ENCODE data around the gene MYOZ3. TPM values are rescaled to one million over a fixed set of nuclear protein-coding genes. Genes with fewer than 3 reads are reported as not detected.

MYOZ3 gene
- total RNA-seq, 1 experiment from 2014 or later, result 0.34 TPM

GRCh38 chr5:150642567-150642927 is 18.5 kb upstream of the MYOZ3 start:
- peak; percentile 96 for DNase-seq (ENCODE audit: low read depth)

DNA sequence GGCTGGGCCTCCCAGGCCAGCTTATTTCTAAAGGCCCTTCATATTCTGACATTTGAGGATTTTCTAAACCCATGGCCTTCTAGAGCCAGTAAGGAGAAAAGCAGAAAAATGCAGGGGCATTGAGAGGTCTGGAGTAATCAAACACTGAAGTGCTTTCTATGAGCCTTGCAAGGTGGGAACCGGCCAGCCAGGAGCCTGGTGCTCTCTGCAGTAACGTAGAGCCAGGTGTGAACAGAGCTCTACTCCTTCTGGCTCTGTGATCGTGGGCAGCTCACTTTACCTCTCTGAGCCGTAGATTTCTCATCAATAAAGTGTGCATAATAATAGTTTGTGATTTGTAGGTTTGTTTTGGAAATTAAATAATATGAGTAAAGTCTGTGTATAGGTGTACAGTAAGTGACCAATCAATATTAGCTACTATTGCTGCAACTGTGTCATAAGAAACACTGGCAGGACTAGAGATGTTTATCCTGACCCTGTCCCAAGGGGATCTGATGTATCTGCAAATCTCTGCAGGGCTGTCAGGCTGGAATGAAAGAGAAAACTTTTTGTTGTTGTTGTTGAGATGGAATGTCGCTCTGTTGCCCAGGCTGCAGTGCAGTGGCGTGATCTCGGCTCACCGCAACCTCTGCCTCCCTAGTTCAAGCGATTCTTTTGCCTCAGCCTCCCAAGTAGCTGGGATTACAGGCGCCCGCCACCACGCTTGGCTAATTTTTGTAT is 17.9 kb upstream of the MYOZ3 start:
- peak; percentile 42 for DNase-seq (ENCODE audit: low read depth)

- DNase-seq (ENCODE audit: low read depth), result peak; percentile 55
Observed at GRCh38 chr5:150644058-150644457, 17.0 kb upstream of the MYOZ3 start.

GRCh38 chr5:150644514-150644913 is 16.5 kb upstream of the MYOZ3 start:
- peak; percentile 73 for DNase-seq (ENCODE audit: low read depth)

DNA sequence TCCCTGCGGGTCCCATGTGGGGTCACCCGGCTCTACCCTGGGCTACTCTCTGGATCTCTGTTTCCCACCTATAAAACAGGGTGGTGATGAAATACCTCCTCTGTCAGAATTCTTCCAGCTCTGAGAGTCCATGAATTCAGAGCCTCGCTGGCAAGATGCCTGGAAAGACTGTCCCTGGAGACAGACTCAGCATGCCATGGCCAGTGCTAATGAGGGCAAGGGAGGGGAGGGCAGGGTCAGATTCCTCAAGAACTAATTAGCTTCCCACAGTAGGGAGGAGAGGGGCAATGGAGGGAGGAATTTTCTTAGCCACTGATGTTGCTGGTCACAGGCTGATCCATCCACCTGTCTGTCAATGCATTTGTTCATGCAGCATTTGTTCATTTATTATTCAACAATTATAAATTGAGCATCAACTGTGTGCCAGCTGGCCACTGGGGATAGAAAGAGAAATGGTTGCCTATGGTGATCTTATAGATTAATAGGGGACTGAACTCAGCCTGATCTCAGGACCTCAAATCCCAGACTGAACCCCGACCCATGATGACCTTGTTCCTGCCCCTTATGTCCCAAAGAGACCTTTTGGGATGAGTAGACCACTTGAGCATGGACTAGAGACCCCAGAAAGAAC is 15.9 kb upstream of the MYOZ3 start:
- DNase-seq (ENCODE audit: low read depth), result peak; percentile 97

DNA sequence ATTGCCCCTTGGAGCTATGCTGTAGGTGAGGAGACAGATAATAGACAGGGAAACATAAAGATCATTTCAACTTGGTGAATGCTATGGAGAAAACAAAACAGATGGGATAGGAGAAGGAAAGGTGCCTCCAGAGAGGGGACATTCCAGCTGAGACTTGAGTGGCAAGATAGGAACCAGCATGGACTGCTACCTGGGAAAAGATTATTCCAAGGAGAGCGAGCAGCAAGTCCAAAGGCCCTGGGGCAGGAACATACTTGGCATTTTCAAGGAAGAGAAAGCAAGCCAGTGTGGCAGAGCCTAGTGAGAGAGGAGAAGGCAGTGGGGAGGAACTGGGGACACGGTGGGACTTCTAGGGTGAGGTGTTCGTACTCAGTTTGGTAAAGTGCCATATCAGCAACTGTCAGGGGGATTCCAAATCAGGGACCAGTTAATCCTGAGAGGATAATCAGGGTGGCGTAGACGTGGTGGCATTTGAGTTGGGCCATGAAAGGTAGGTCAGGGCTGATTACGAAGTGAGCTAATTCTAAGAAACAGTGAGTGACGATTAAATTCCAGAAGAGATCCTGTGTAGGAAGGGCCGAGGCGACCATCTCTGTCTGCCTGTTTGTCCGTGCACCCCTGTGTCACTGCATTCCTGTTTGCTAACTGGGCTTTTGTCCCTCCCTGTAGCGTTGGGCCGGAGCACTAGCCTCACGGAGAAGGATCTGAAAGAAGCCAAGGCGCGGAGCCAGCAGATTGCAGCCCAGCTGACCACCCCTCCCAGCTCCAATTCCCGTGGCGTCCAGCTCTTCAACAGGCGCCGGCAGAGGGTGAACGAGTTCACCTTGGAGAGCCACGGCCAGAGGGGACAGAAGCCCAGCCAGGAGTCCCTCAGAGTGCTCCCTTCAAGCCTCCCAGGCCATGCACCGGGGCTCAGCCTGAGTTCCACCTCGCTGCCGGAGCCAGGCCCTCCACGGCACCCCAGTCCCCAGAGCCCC is 13.5 kb upstream of the MYOZ3 start:
- DNase-seq (ENCODE audit: low read depth), result no peak

DNA sequence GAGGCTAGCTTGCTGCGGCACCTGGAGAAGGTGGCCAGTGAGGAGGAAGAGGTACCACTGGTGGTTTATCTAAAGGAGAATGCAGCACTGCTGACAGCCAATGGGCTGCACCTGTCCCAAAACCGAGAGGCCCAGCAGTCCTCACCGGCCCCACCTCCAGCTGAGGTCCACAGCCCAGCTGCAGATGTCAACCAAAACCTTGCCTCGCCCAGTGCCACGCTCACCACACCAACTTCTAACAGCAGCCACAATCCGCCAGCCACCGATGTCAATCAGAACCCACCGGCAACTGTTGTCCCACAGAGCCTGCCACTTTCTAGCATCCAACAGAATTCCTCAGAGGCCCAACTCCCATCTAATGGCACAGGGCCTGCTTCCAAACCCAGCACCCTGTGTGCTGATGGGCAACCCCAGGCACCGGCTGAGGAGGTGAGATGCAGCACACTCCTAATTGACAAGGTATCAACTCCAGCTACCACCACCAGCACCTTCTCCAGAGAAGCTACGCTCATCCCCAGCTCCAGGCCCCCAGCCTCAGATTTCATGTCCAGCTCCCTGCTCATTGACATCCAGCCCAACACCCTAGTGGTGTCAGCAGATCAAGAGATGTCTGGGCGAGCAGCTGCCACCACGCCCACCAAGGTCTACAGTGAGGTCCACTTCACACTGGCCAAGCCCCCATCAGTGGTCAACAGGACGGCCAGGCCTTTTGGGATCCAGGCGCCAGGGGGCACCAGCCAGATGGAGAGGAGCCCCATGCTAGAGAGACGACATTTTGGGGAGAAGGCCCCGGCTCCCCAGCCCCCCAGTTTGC is 12.6 kb upstream of the MYOZ3 start:
- DNase-seq (ENCODE audit: low read depth), result no peak

DNA sequence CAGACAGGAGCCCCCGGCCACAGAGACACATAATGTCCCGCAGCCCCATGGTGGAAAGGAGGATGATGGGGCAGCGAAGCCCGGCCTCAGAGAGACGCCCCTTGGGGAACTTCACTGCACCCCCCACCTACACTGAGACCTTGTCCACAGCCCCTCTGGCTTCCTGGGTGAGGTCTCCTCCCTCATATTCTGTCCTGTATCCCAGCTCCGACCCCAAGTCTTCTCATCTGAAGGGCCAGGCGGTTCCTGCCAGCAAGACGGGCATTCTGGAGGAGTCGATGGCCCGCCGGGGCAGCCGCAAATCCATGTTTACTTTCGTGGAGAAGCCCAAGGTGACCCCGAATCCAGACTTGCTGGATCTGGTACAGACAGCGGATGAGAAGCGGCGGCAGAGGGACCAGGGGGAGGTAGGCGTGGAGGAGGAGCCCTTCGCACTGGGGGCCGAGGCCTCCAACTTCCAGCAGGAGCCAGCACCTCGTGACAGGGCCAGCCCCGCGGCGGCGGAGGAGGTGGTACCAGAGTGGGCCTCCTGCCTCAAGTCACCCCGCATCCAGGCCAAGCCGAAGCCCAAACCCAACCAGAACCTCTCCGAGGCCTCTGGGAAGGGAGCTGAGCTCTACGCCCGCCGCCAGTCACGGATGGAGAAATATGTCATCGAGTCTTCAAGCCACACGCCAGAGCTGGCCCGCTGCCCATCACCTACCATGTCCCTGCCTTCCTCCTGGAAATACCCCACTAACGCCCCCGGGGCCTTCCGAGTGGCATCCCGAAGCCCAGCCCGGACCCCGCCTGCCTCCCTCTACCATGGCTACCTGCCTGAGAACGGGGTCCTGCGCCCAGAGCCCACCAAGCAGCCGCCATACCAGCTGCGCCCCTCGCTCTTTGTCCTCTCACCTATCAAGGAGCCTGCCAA is 11.7 kb upstream of the MYOZ3 start:
- no peak for DNase-seq (ENCODE audit: low read depth)

DNA sequence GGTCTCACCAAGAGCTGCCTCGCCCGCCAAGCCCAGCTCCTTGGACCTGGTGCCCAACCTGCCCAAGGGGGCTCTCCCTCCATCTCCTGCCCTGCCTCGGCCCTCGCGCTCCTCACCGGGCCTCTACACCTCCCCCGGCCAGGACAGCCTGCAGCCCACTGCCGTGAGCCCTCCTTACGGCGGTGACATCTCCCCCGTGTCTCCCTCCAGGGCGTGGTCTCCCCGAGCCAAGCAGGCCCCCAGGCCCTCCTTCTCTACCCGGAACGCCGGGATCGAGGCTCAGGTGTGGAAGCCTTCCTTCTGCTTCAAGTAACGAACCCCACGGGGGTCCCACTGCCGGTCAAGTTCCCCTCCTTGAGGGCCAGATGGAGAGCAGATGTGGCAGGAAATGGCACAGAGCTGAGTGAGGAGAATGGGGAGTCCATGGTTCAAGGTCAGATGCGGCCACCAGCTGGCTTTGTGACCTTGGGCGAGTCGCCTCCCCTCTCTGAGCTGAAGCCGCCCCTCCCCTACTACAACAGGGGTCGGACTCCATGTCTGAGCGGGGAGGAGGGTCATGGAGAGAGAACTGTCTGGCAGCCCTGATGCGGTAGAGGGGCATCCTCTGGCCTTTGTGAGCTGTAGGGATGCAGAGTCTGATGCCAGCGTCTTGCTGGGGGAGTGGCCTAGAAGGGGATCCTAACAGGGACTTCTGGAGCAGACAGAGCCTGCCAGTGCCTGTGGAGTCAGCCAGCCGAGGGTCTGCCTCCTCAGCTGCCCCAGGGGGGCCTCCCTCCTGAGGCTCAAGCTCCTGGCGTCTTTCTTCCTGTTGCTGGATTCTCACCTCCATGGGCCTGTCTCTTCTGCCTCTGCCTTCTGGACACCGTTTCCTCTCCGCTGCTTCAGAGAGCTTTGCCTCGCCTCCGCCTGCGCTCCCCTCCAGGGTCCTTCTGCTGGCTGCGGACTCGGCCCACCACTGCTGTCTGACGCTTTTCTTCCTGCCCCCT is 10.7 kb upstream of the MYOZ3 start:
- no peak for DNase-seq (ENCODE audit: low read depth)

GRCh38 chr5:150651382-150651781 is 9.7 kb upstream of the MYOZ3 start:
- no peak for DNase-seq (ENCODE audit: low read depth)

GRCh38 chr5:150651924-150652671 is 9.0 kb upstream of the MYOZ3 start:
- DNase-seq (ENCODE audit: low read depth), result no peak

GRCh38 chr5:150653145-150653761 is 7.8 kb upstream of the MYOZ3 start:
- peak; percentile 72 for DNase-seq (ENCODE audit: low read depth)

DNA sequence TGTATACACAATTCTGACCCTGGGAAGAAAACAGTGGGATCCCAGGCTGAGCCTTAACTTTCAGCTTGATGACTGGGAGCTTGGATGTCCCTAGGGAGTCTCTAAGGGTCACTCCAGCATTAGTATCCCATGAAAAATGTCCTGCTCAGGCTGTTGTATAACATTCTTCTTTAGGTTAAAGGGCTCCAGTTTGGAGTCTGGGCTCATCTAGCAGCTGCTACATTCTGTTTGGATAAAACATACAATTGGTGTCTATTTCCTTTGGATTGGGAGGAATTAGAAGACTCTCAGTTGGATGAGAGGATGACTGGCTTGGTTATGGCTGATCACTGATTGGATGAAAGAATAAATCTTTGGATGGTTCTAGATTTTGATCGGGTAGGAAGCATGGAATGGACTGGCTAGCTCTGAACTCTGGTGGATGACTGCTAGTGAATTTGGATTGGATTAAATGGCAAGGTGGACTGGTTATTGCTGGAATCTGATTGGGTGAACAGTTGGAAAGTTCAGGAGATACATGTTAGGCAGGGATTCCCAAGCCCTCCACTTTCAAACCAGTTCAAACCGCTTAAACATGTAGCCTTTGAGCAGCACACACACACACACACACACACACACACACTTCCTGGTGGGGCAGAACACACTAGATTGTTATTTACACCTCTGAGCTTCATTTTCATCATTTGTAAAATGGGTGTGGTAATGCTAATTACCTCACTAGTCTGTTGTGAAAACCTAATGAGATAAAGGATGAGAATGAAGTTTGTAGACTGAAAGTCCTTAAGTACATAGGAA is 7.1 kb upstream of the MYOZ3 start:
- no peak for DNase-seq (ENCODE audit: low read depth)

GRCh38 chr5:150655221-150655620 is 5.8 kb upstream of the MYOZ3 start:
- DNase-seq (ENCODE audit: low read depth), result no peak

GRCh38 chr5:150656191-150657132 is 4.6 kb upstream of the MYOZ3 start:
- peak; percentile 58 for DNase-seq (ENCODE audit: low read depth)

- no peak for DNase-seq (ENCODE audit: low read depth)
Observed at GRCh38 chr5:150658121-150658520, 2.9 kb upstream of the MYOZ3 start.
